WTC11 (cell line): ENCODE measurements around the gene CXCL5. TPM values are rescaled to one million over a fixed set of nuclear protein-coding genes. Genes with fewer than 3 reads are reported as not detected.

Experiments
- ATAC-seq: fragments of 200-7000 bp; cut with Tn5 transposase; 2 replicates; pipeline ENCODE4 v1.10.0; 2021; ENCODE audit warnings: mild to moderate bottlenecking, moderate library complexity
- CTCF ChIA-PET: fragments of 300-600 bp; sonication (Branson Sonifier 250); formaldehyde crosslinking; loops from one replicate; lab custom pipeline; 2021; ENCODE audit warnings: antibody characterized with exemption; lab: Charles Lee
- POLR2A ChIA-PET: fragments of 350-600 bp; sonication (Branson Sonifier 250); formaldehyde crosslinking; loops from one replicate; lab custom pipeline; 2021; ENCODE audit warnings: antibody characterized with exemption; lab: Charles Lee
- DNase-seq: peaks from one replicate; pipeline ENCODE4 v3.0.0; 2021; ENCODE audit warnings: low spot score
- H3K27ac Mint-ChIP-seq: 2 replicates; pipeline ENCODE4 v1.8.0; 2021; ENCODE audit warnings: mixed read lengths
- H3K27me3 Mint-ChIP-seq: 2 replicates; pipeline ENCODE4 v1.8.0; 2021; ENCODE audit warnings: low read depth, mild to moderate bottlenecking, moderate library complexity, mixed read lengths
- H3K36me3 Mint-ChIP-seq: 2 replicates; pipeline ENCODE4 v1.8.0; 2021; ENCODE audit warnings: mixed read lengths
- H3K4me1 Mint-ChIP-seq: 2 replicates; pipeline ENCODE4 v1.8.0; 2022; ENCODE audit warnings: mixed read lengths
- H3K4me3 Mint-ChIP-seq: 2 replicates; pipeline ENCODE4 v1.8.0; 2021; ENCODE audit warnings: mild to moderate bottlenecking, moderate library complexity, mixed read lengths
- H3K9me3 Mint-ChIP-seq: 2 replicates; pipeline ENCODE4 v1.8.0; 2021; ENCODE audit warnings: mixed read lengths
- AFF4 ChIP-seq: sonication (generic); formaldehyde crosslinking; IDR thresholded peaks from 2 replicates; pipeline ENCODE4 v1.8.1; 2023; ENCODE audit warnings: mild to moderate bottlenecking, missing genetic modification reagents, borderline replicate concordance
- CREM ChIP-seq: sonication (generic); formaldehyde crosslinking; IDR thresholded peaks from 2 replicates; pipeline ENCODE4 v1.8.1; 2022; ENCODE audit warnings: mild to moderate bottlenecking, missing genetic modification reagents, moderate library complexity
- ELF4 ChIP-seq: sonication (generic); formaldehyde crosslinking; IDR thresholded peaks from 2 replicates; pipeline ENCODE4 v1.8.1; 2022; ENCODE audit warnings: low read depth, mild to moderate bottlenecking, moderate library complexity, missing genetic modification reagents
- ESRRA ChIP-seq: sonication (generic); formaldehyde crosslinking; IDR thresholded peaks from 2 replicates; pipeline ENCODE4 v1.8.1; 2022; ENCODE audit warnings: mild to moderate bottlenecking, missing genetic modification reagents, borderline replicate concordance
- ETV6 ChIP-seq: sonication (generic); formaldehyde crosslinking; IDR thresholded peaks from 2 replicates; pipeline ENCODE4 v1.8.1; 2022; ENCODE audit warnings: mild to moderate bottlenecking, missing genetic modification reagents
- FOXP1 ChIP-seq: sonication (generic); formaldehyde crosslinking; IDR thresholded peaks from 2 replicates; pipeline ENCODE4 v1.8.0; 2022; ENCODE audit warnings: missing genetic modification reagents, mild to moderate bottlenecking, moderate library complexity, borderline replicate concordance
- GABPB1 ChIP-seq: sonication (generic); formaldehyde crosslinking; IDR thresholded peaks from 2 replicates; pipeline ENCODE4 v1.8.1; 2023; ENCODE audit warnings: mild to moderate bottlenecking, missing genetic modification reagents
- HMGA2 ChIP-seq: fragments of 250-450 bp; sonication (Bioruptor Pico); IDR thresholded peaks from 2 replicates; pipeline ENCODE4 v1.4.0; 2021; ENCODE audit warnings: mild to moderate bottlenecking, moderate library complexity
- IRF2 ChIP-seq: sonication (generic); formaldehyde crosslinking; IDR thresholded peaks from 2 replicates; pipeline ENCODE4 v1.8.0; 2022; ENCODE audit warnings: low read depth, missing genetic modification reagents, borderline replicate concordance
- NFATC4 ChIP-seq: fragments of 250-450 bp; sonication (Bioruptor Pico); IDR thresholded peaks from 2 replicates; pipeline ENCODE4 v1.9.0; 2021; ENCODE audit warnings: mild to moderate bottlenecking
- ZNF121 ChIP-seq: sonication (generic); formaldehyde crosslinking; IDR thresholded peaks from 2 replicates; pipeline ENCODE4 v1.8.0; 2023; ENCODE audit warnings: missing genetic modification reagents
- ZNF219 ChIP-seq: sonication (generic); formaldehyde crosslinking; IDR thresholded peaks from 2 replicates; pipeline ENCODE4 v1.8.0; 2023; ENCODE audit warnings: missing genetic modification reagents, mild to moderate bottlenecking, borderline replicate concordance
- ZNF416 ChIP-seq: fragments of 250-450 bp; sonication (Bioruptor Pico); IDR thresholded peaks from 2 replicates; pipeline ENCODE4 v1.9.0; 2021; ENCODE audit warnings: mild to moderate bottlenecking, inconsistent platforms
- ZNF423 ChIP-seq: fragments of 250-450 bp; sonication (Bioruptor Pico); IDR thresholded peaks from 2 replicates; pipeline ENCODE4 v2.1.2; 2022; ENCODE audit warnings: mild to moderate bottlenecking, moderate library complexity
- total RNA-seq: library from RNA; stranded (reverse); gene quantifications from 3 replicates; pipeline ENCODE4 v1.2.3, GENCODE V29; 2021
- TF ChIP-seq, protein P1 (sequence below): sonication (generic); formaldehyde crosslinking; IDR thresholded peaks from 2 replicates; pipeline ENCODE4 v1.8.1; 2023; ENCODE audit warnings: mild to moderate bottlenecking, missing genetic modification reagents
- TF ChIP-seq, protein P2 (sequence below): sonication (generic); formaldehyde crosslinking; IDR thresholded peaks from 2 replicates; pipeline ENCODE4 v1.8.1; 2022; ENCODE audit warnings: missing genetic modification reagents, borderline replicate concordance
- TF ChIP-seq, protein P3 (sequence below): sonication (generic); formaldehyde crosslinking; IDR thresholded peaks from 2 replicates; pipeline ENCODE4 v1.8.1; 2022; ENCODE audit warnings: low read depth, missing genetic modification reagents, borderline replicate concordance
- TF ChIP-seq, protein P4 (sequence below): sonication (generic); formaldehyde crosslinking; IDR thresholded peaks from 2 replicates; pipeline ENCODE4 v1.8.0; 2022; ENCODE audit warnings: mild to moderate bottlenecking, missing genetic modification reagents
- TF ChIP-seq, protein P5 (sequence below): sonication (generic); formaldehyde crosslinking; IDR thresholded peaks from 2 replicates; pipeline ENCODE4 v1.8.1; 2022; ENCODE audit warnings: mild to moderate bottlenecking, moderate library complexity, missing genetic modification reagents
- TF ChIP-seq, protein P6 (sequence below): fragments of 250-450 bp; sonication (Bioruptor Pico); IDR thresholded peaks from 2 replicates; pipeline ENCODE4 v1.8.0; 2021; ENCODE audit warnings: mild to moderate bottlenecking
- TF ChIP-seq, protein P7 (sequence below): sonication (generic); formaldehyde crosslinking; IDR thresholded peaks from 2 replicates; pipeline ENCODE4 v1.8.0; 2022; ENCODE audit warnings: mild to moderate bottlenecking, missing genetic modification reagents

CXCL5 gene
- total RNA-seq, 1 experiment from 2014 or later, result 3.6 TPM

DNA sequence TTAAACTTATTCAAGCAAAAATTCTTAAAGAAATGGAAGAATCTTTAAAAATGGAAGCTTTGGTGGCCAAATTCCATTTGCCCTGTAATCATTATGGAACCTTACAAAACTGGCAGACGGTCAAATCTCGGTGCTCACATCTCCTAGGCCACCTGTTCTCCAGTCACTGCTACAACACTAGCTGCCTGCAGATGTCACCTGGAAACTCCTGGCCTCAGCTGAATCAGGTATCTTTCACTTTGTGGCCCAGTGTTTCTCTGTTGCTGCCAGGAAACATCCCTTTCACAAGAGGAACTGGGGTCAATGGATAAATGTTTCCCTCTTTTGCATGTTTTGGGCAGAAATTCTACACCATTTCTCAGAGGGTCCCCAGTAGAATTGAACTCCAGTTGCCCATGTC is 44.2 kb upstream of the CXCL5 start:
- peaks cover 17% of the 10 kb centered on the region for H3K9me3 Mint-ChIP-seq
- CTCF ChIA-PET, result interaction anchor here (0.6 to 2.6 kb wide), 6 partner anchors 14 to 178 kb away, joined by 3 to 8 read pairs (median 4); partner anchors contain the start of gene CXCL2
- H3K27ac Mint-ChIP-seq, result no peak overlapping the region
- H3K27me3 Mint-ChIP-seq, result peaks cover 4% of the 10 kb centered on the region; the same call in 1 of the 2 replicates
- H3K4me1 Mint-ChIP-seq, result peaks cover 20% of the 10 kb centered on the region
- no peak overlapping the region for H3K4me3 Mint-ChIP-seq
- DNase-seq (no peak), ATAC-seq (peak; percentile 25)
- POLR2A ChIA-PET, result no interaction called here
- H3K36me3 Mint-ChIP-seq, result peaks cover 12% of the 10 kb centered on the region
- TF ChIP-seq CREM (no peak), IRF2 (no peak), ELF4 (CRISPR knock-in tag) (no peak), ETV6 (no peak), GABPB1 (CRISPR knock-in tag) (no peak), FOXP1 (CRISPR knock-in tag) (no peak)
- TF ChIP-seq, protein P1, sequence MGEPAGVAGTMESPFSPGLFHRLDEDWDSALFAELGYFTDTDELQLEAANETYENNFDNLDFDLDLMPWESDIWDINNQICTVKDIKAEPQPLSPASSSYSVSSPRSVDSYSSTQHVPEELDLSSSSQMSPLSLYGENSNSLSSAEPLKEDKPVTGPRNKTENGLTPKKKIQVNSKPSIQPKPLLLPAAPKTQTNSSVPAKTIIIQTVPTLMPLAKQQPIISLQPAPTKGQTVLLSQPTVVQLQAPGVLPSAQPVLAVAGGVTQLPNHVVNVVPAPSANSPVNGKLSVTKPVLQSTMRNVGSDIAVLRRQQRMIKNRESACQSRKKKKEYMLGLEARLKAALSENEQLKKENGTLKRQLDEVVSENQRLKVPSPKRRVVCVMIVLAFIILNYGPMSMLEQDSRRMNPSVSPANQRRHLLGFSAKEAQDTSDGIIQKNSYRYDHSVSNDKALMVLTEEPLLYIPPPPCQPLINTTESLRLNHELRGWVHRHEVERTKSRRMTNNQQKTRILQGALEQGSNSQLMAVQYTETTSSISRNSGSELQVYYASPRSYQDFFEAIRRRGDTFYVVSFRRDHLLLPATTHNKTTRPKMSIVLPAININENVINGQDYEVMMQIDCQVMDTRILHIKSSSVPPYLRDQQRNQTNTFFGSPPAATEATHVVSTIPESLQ (CRISPR knock-in tag), result no peak
- TF ChIP-seq, protein P2, sequence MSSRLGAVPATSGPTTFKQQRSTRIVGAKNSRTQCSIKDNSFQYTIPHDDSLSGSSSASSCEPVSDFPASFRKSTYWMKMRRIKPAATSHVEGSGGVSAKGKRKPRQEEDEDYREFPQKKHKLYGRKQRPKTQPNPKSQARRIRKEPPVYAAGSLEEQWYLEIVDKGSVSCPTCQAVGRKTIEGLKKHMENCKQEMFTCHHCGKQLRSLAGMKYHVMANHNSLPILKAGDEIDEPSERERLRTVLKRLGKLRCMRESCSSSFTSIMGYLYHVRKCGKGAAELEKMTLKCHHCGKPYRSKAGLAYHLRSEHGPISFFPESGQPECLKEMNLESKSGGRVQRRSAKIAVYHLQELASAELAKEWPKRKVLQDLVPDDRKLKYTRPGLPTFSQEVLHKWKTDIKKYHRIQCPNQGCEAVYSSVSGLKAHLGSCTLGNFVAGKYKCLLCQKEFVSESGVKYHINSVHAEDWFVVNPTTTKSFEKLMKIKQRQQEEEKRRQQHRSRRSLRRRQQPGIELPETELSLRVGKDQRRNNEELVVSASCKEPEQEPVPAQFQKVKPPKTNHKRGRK (CRISPR knock-in tag), result no peak
- TF ChIP-seq, protein P3, sequence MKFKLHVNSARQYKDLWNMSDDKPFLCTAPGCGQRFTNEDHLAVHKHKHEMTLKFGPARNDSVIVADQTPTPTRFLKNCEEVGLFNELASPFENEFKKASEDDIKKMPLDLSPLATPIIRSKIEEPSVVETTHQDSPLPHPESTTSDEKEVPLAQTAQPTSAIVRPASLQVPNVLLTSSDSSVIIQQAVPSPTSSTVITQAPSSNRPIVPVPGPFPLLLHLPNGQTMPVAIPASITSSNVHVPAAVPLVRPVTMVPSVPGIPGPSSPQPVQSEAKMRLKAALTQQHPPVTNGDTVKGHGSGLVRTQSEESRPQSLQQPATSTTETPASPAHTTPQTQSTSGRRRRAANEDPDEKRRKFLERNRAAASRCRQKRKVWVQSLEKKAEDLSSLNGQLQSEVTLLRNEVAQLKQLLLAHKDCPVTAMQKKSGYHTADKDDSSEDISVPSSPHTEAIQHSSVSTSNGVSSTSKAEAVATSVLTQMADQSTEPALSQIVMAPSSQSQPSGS (CRISPR knock-in tag), result no peak
- TF ChIP-seq, protein P4, sequence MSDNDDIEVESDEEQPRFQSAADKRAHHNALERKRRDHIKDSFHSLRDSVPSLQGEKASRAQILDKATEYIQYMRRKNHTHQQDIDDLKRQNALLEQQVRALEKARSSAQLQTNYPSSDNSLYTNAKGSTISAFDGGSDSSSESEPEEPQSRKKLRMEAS, result no peak
- TF ChIP-seq, protein P5, sequence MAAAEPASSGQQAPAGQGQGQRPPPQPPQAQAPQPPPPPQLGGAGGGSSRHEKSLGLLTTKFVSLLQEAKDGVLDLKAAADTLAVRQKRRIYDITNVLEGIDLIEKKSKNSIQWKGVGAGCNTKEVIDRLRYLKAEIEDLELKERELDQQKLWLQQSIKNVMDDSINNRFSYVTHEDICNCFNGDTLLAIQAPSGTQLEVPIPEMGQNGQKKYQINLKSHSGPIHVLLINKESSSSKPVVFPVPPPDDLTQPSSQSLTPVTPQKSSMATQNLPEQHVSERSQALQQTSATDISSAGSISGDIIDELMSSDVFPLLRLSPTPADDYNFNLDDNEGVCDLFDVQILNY (CRISPR knock-in tag), result no peak
- TF ChIP-seq, all 79 proteins: peak for 0

GRCh38 chr4:74041418-74041817 is 42.9 kb upstream of the CXCL5 start:
- no peak overlapping the region for H3K27ac Mint-ChIP-seq
- H3K9me3 Mint-ChIP-seq, result peaks cover 5% of the 10 kb centered on the region
- peaks cover under 1% of the 10 kb centered on the region; the same call in 1 of the 2 replicates for H3K36me3 Mint-ChIP-seq
- H3K27me3 Mint-ChIP-seq, result peaks cover 4% of the 10 kb centered on the region; the same call in 1 of the 2 replicates
- POLR2A ChIA-PET, result no interaction called here
- DNase-seq (no peak), ATAC-seq (no peak)
- peaks cover 30% of the 10 kb centered on the region for H3K4me1 Mint-ChIP-seq
- no peak overlapping the region for H3K4me3 Mint-ChIP-seq
- CTCF ChIA-PET, result interaction anchor here (0.6 to 2.6 kb wide), 2 partner anchors 93 to 388 kb away, joined by 3 to 8 read pairs; no protein-coding TSS in a partner anchor
- TF ChIP-seq, protein P4, result no peak
- TF ChIP-seq ZNF121 (CRISPR knock-in tag), result no peak
- TF ChIP-seq HMGA2 (CRISPR knock-in tag), result no peak
- no peak for TF ChIP-seq AFF4 (CRISPR knock-in tag)
- no peak for TF ChIP-seq ZNF423 (CRISPR knock-in tag)
- no peak for TF ChIP-seq ZNF219 (CRISPR knock-in tag)
- no peak for TF ChIP-seq NFATC4 (CRISPR knock-in tag)
- no peak for TF ChIP-seq ZNF416 (CRISPR knock-in tag)
- TF ChIP-seq, protein P6, sequence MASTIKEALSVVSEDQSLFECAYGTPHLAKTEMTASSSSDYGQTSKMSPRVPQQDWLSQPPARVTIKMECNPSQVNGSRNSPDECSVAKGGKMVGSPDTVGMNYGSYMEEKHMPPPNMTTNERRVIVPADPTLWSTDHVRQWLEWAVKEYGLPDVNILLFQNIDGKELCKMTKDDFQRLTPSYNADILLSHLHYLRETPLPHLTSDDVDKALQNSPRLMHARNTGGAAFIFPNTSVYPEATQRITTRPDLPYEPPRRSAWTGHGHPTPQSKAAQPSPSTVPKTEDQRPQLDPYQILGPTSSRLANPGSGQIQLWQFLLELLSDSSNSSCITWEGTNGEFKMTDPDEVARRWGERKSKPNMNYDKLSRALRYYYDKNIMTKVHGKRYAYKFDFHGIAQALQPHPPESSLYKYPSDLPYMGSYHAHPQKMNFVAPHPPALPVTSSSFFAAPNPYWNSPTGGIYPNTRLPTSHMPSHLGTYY (CRISPR knock-in tag), result no peak
- TF ChIP-seq, protein P7, sequence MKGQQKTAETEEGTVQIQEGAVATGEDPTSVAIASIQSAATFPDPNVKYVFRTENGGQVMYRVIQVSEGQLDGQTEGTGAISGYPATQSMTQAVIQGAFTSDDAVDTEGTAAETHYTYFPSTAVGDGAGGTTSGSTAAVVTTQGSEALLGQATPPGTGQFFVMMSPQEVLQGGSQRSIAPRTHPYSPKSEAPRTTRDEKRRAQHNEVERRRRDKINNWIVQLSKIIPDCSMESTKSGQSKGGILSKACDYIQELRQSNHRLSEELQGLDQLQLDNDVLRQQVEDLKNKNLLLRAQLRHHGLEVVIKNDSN, result no peak
- TF ChIP-seq ESRRA (CRISPR knock-in tag), result no peak
